ENCODE results near the gene PPIL4. TPM values are rescaled to one million over a fixed set of nuclear protein-coding genes. Genes with fewer than 3 reads are reported as not detected.
A peak's percentile ranks its signal among the peaks of the same experiment; 100 is the strongest.

Gene PPIL4
- total RNA-seq, 1 experiment from 2014 or later = 25.0 TPM

DNA sequence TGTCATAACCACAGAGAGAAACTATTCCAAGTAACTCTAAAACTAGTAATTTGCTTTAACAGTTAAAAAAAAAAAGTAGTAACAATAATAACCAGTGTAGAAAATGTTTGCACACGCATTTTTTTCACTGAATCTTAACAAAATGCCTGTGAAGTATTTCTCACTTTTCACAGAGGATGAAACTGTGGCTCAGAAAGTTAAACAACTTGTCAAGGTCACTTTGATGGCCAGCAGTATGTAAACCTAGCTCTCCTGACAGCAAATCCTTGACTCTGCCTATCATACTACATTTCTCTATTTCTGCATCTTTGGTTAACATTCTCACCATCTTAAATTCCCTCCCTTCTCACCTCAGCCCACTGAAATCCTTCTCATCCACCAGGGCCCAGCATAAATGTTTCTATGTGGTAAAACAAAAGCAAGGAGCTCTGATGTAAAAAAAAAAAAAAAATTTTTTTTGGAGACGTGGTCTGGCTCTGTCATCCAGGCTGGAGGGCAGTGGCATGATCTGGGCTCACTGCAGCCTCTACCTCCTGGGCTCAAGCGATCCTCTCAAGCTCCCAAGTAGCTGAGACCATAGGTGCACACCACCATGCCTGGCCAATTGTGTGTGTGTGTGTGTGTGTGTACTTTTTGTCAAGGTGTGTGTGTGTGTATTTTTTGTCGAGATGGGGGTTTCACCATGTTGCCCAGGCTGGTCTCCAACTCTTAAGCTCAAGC is 34.9 kb downstream of the PPIL4 start:
- no peak overlapping the region for H3K4me3 ChIP-seq (ENCODE audit: low read length)
- no peaks in the 10 kb centered on the region for H3K9me3 ChIP-seq (ENCODE audit: low read length)
- peaks cover 18% of the 10 kb centered on the region; the same call in 1 of the 2 replicates for H3K36me3 ChIP-seq (ENCODE audit: insufficient read depth, low read length)

DNA sequence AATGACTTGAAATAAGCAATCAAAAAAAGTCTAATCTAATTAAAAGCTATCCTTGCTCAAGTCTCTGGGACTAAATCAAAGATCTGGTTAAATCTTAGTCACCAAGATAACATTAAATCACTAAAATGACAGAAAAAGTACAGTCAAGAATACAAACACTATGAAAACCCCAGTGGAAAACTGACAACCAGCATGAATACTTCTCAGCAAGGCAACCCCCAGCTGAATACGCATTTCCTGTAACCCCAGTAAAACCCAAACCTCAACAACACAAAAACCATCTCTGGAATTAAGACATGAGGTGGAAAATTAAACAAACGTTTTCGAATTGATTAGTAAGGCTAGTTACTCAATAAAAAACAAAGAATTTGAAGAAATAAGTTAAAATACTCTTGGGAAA is 37.4 kb downstream of the PPIL4 start:
- Histone ChIP-seq H3K4me2 (ENCODE audit: low read depth, low read length, poor library complexity, severe bottlenecking) (no peak overlapping the region), H4K20me1 (ENCODE audit: insufficient read depth, low read depth, low read length) (no peaks in the 10 kb centered on the region), H3K4me3 (ENCODE audit: low read length) (no peak overlapping the region), H3K4me1 (ENCODE audit: low read length) (peaks cover 25% of the 10 kb centered on the region), H2AFZ (ENCODE audit: low read length) (no peak overlapping the region), H3K9me2 (replicated peaks; ENCODE audit: insufficient read depth, low read length) (no peaks in the 10 kb centered on the region), H3K9ac (ENCODE audit: low read length) (no peak overlapping the region), H3K9me3 (ENCODE audit: low read length) (no peaks in the 10 kb centered on the region), H3K79me2 (ENCODE audit: low read length) (peaks cover 10% of the 10 kb centered on the region), H3K36me3 (ENCODE audit: insufficient read depth, low read length) (peaks cover 20% of the 10 kb centered on the region; the same call in 1 of the 2 replicates), H3K27ac (ENCODE audit: low read length) (peak overlapping the region; percentile 58), H3K27me3 (ENCODE audit: low read length) (no peaks in the 10 kb centered on the region)
- DNase-seq = no peak

More for the DNA sequence above, 34.9 kb downstream of the PPIL4 start:
- H3K4me1 ChIP-seq (ENCODE audit: low read length) = peaks cover 25% of the 10 kb centered on the region
- no peak overlapping the region for H2AFZ ChIP-seq (ENCODE audit: low read length)
- no peak overlapping the region for H3K4me2 ChIP-seq (ENCODE audit: low read depth, low read length, poor library complexity, severe bottlenecking)
- no peaks in the 10 kb centered on the region for H3K9me2 ChIP-seq (replicated peaks; ENCODE audit: insufficient read depth, low read length)
- no peak for DNase-seq
- H3K27ac ChIP-seq (ENCODE audit: low read length) = no peak overlapping the region
- no peak overlapping the region for H3K9ac ChIP-seq (ENCODE audit: low read length)
- no peaks in the 10 kb centered on the region for H4K20me1 ChIP-seq (ENCODE audit: insufficient read depth, low read depth, low read length)
- no peaks in the 10 kb centered on the region for H3K27me3 ChIP-seq (ENCODE audit: low read length)
- H3K79me2 ChIP-seq (ENCODE audit: low read length) = peaks cover 18% of the 10 kb centered on the region

DNA sequence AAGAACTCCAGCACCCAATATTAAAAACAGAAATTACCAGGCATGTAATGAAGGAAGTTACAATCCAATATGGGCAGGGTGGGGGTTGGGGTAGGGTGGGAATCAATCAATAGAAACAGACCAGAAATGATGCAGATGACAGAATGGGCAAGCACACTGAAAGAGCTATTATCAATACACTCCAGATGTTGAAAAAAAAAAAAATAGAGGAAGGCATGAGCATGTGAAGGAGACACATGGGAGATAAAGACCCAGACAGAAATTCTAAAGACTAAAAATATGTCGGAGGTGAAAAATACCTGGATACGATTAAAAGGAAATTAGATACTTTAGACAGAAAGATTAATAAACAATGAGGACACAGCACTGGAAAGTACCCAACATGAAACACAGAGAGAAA is 42.0 kb downstream of the PPIL4 start:
- DNase-seq = no peak
- Histone ChIP-seq H3K27me3 (ENCODE audit: low read length) (no peaks in the 10 kb centered on the region), H3K27ac (ENCODE audit: low read length) (no peak overlapping the region), H3K9ac (ENCODE audit: low read length) (no peak overlapping the region), H3K9me2 (replicated peaks; ENCODE audit: insufficient read depth, low read length) (no peaks in the 10 kb centered on the region), H3K36me3 (ENCODE audit: insufficient read depth, low read length) (peaks cover 7% of the 10 kb centered on the region; the same call in 1 of the 2 replicates), H3K4me2 (ENCODE audit: low read depth, low read length, poor library complexity, severe bottlenecking) (no peak overlapping the region), H3K9me3 (ENCODE audit: low read length) (no peaks in the 10 kb centered on the region), H4K20me1 (ENCODE audit: insufficient read depth, low read depth, low read length) (no peaks in the 10 kb centered on the region), H3K4me1 (ENCODE audit: low read length) (peaks cover 21% of the 10 kb centered on the region), H3K79me2 (ENCODE audit: low read length) (peaks cover 4% of the 10 kb centered on the region; the same call in 1 of the 2 replicates), H2AFZ (ENCODE audit: low read length) (no peak overlapping the region), H3K4me3 (ENCODE audit: low read length) (no peak overlapping the region)

DNA sequence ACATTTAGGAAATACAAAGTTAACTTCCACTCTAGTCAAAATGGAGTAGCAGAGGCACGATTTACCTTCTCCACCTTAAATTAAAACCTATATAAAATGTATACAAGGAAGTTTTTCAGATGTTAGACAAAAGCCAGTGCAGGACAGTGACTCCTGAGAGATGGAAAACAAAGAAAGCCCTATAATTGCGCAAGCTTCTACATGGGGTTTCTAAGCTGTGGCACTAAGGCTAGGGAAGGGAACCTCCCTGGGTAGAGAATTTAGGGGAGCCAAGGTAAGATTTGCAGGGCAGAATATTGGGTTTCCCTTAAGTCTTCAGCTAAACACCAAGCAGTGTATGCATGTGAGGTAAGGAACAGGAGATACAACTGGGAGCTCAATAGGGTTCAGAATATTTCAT is 42.6 kb downstream of the PPIL4 start:
- Histone ChIP-seq H4K20me1 (ENCODE audit: insufficient read depth, low read depth, low read length) (no peaks in the 10 kb centered on the region), H3K27me3 (ENCODE audit: low read length) (no peaks in the 10 kb centered on the region), H3K4me3 (ENCODE audit: low read length) (no peak overlapping the region), H3K79me2 (ENCODE audit: low read length) (peaks cover 4% of the 10 kb centered on the region; the same call in 1 of the 2 replicates), H3K4me2 (ENCODE audit: low read depth, low read length, poor library complexity, severe bottlenecking) (no peak overlapping the region), H2AFZ (ENCODE audit: low read length) (no peak overlapping the region), H3K9me2 (replicated peaks; ENCODE audit: insufficient read depth, low read length) (no peaks in the 10 kb centered on the region), H3K9ac (ENCODE audit: low read length) (no peak overlapping the region), H3K36me3 (ENCODE audit: insufficient read depth, low read length) (peaks cover 7% of the 10 kb centered on the region; the same call in 1 of the 2 replicates), H3K9me3 (ENCODE audit: low read length) (no peaks in the 10 kb centered on the region), H3K4me1 (ENCODE audit: low read length) (peaks cover 15% of the 10 kb centered on the region), H3K27ac (ENCODE audit: low read length) (no peak overlapping the region)
- DNase-seq = no peak

DNA sequence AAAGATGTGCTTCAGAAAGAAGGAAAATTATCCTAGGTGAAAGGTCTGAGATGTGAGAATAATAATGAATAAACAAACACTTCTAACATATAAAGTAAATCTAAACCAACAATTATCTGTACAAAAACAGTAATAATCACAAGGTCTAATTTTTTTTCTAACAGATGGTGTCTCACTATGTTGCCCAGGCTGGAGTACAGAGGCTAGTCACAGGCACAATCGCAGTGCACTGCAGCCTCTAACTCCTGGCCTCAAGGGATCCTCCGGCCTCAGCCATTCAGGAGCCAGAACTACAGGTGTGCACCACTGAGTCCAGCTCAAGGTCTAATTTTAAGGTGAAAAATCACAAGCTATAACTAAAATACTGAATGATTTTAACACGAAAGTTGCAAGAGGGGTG is 44.1 kb downstream of the PPIL4 start:
- Histone ChIP-seq H3K9me3 (ENCODE audit: low read length) (no peaks in the 10 kb centered on the region), H3K27me3 (ENCODE audit: low read length) (no peaks in the 10 kb centered on the region), H3K9ac (ENCODE audit: low read length) (no peak overlapping the region), H3K9me2 (replicated peaks; ENCODE audit: insufficient read depth, low read length) (no peaks in the 10 kb centered on the region), H4K20me1 (ENCODE audit: insufficient read depth, low read depth, low read length) (no peaks in the 10 kb centered on the region), H3K79me2 (ENCODE audit: low read length) (no peaks in the 10 kb centered on the region; the same call in 1 of the 2 replicates), H3K4me3 (ENCODE audit: low read length) (no peak overlapping the region), H3K27ac (ENCODE audit: low read length) (no peak overlapping the region), H2AFZ (ENCODE audit: low read length) (no peak overlapping the region), H3K4me1 (ENCODE audit: low read length) (peaks cover under 1% of the 10 kb centered on the region; the same call in 1 of the 2 replicates), H3K4me2 (ENCODE audit: low read depth, low read length, poor library complexity, severe bottlenecking) (no peak overlapping the region), H3K36me3 (ENCODE audit: insufficient read depth, low read length) (peaks cover 7% of the 10 kb centered on the region; the same call in 1 of the 2 replicates)
- no peak for DNase-seq

DNA sequence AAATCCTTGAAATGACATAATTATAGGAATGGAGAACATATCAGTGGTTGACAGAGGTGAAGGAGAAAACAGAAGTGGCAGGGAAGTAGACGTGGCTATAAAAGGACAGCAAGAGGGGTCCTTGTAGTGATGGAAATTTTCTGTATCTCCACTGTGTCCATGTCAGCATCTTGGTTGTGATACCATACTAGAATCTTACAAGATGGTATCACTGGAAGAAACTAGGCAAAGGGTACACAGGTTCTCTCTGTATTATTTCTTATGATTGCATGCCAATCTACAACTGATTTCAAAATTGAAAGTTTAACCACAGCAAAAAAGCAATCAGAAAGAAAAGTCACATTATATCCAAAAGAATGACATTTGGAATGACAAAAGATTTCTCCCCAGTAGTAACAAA is 44.6 kb downstream of the PPIL4 start:
- Histone ChIP-seq H3K9me3 (ENCODE audit: low read length) (no peaks in the 10 kb centered on the region), H4K20me1 (ENCODE audit: insufficient read depth, low read depth, low read length) (no peaks in the 10 kb centered on the region), H3K4me1 (ENCODE audit: low read length) (no peaks in the 10 kb centered on the region)

DNA sequence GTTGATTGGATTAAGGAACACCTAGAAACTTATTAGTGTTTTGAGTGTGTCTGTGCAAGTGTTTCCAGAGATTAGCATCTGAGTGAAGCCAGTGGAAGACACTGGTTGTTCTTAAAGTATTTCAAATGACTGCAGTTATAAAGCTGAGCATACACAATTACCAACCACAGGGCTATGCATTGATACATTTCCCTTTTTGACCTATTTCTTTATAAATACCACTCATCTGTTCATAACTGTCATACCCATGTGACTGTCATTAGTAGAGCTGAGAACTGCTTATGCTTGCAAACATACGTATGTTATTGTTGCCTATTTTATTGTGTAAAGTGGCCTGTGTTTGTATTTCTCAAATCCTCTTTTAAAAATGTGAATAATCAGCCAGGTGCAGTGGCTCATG is 45.7 kb downstream of the PPIL4 start:
- Histone ChIP-seq H3K27me3 (ENCODE audit: low read length) (no peaks in the 10 kb centered on the region), H3K4me3 (ENCODE audit: low read length) (no peak overlapping the region), H3K4me2 (ENCODE audit: low read depth, low read length, poor library complexity, severe bottlenecking) (no peak overlapping the region), H3K9me2 (replicated peaks; ENCODE audit: insufficient read depth, low read length) (no peaks in the 10 kb centered on the region), H2AFZ (ENCODE audit: low read length) (no peak overlapping the region), H3K27ac (ENCODE audit: low read length) (no peak overlapping the region), H3K4me1 (ENCODE audit: low read length) (no peaks in the 10 kb centered on the region), H3K36me3 (ENCODE audit: insufficient read depth, low read length) (no peaks in the 10 kb centered on the region; the same call in 1 of the 2 replicates), H3K79me2 (ENCODE audit: low read length) (no peaks in the 10 kb centered on the region), H3K9me3 (ENCODE audit: low read length) (no peaks in the 10 kb centered on the region), H4K20me1 (ENCODE audit: insufficient read depth, low read depth, low read length) (no peaks in the 10 kb centered on the region), H3K9ac (ENCODE audit: low read length) (no peak overlapping the region)
- no peak for DNase-seq

More for the DNA sequence above, 44.6 kb downstream of the PPIL4 start:
- no peaks in the 10 kb centered on the region for H3K79me2 ChIP-seq (ENCODE audit: low read length)
- H3K27ac ChIP-seq (ENCODE audit: low read length) = no peak overlapping the region
- no peaks in the 10 kb centered on the region for H3K27me3 ChIP-seq (ENCODE audit: low read length)
- no peak overlapping the region for H3K9ac ChIP-seq (ENCODE audit: low read length)
- no peak overlapping the region for H3K4me3 ChIP-seq (ENCODE audit: low read length)
- DNase-seq = no peak
- no peaks in the 10 kb centered on the region for H3K9me2 ChIP-seq (replicated peaks; ENCODE audit: insufficient read depth, low read length)
- H3K4me2 ChIP-seq (ENCODE audit: low read depth, low read length, poor library complexity, severe bottlenecking) = no peak overlapping the region
- H2AFZ ChIP-seq (ENCODE audit: low read length) = no peak overlapping the region
- H3K36me3 ChIP-seq (ENCODE audit: insufficient read depth, low read length) = peaks cover 7% of the 10 kb centered on the region; the same call in 1 of the 2 replicates

DNA sequence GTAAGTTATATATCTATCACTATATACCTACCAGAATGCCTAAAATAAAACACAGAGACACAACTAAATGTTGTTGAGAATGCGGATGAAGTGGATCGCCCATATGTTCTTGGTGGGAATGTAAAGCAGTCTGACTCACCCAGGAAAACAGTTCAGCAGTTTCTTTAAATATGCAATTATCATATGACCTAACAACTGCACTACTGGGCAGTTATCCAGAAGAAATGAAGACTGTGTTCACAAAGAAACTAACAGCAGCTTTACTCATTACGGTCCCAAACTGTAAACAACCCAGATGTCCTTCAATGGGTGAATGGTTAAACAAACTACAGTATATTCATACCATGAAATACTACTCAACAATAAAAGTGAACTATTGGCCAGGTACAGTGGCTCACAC is 46.8 kb downstream of the PPIL4 start:
- Histone ChIP-seq H3K27ac (ENCODE audit: low read length) (no peak overlapping the region), H3K9me2 (replicated peaks; ENCODE audit: insufficient read depth, low read length) (no peaks in the 10 kb centered on the region), H4K20me1 (ENCODE audit: insufficient read depth, low read depth, low read length) (no peaks in the 10 kb centered on the region), H3K4me1 (ENCODE audit: low read length) (no peaks in the 10 kb centered on the region), H3K4me3 (ENCODE audit: low read length) (no peak overlapping the region), H3K79me2 (ENCODE audit: low read length) (no peaks in the 10 kb centered on the region), H3K9ac (ENCODE audit: low read length) (no peak overlapping the region), H3K27me3 (ENCODE audit: low read length) (no peaks in the 10 kb centered on the region), H3K36me3 (ENCODE audit: insufficient read depth, low read length) (no peaks in the 10 kb centered on the region), H3K4me2 (ENCODE audit: low read depth, low read length, poor library complexity, severe bottlenecking) (no peak overlapping the region), H3K9me3 (ENCODE audit: low read length) (no peaks in the 10 kb centered on the region), H2AFZ (ENCODE audit: low read length) (no peak overlapping the region)
- DNase-seq = no peak
